Activated naive CD4-positive, alpha-beta T cell treated with Interleukin-2 at 50 U/mL for 16 hours (primary cell): ENCODE measurements around the gene KLHL14.
"Not testable (repeated sequence)": the region's sequence is repeated elsewhere in the genome, so short reads cannot be mapped to it uniquely, and the experiment has no call there.

ENCODE experiments used
- DNase-seq: peaks from one replicate; pipeline ENCODE4 v3.0.0-alpha.2; 2020

The KLHL14 gene

DNA sequence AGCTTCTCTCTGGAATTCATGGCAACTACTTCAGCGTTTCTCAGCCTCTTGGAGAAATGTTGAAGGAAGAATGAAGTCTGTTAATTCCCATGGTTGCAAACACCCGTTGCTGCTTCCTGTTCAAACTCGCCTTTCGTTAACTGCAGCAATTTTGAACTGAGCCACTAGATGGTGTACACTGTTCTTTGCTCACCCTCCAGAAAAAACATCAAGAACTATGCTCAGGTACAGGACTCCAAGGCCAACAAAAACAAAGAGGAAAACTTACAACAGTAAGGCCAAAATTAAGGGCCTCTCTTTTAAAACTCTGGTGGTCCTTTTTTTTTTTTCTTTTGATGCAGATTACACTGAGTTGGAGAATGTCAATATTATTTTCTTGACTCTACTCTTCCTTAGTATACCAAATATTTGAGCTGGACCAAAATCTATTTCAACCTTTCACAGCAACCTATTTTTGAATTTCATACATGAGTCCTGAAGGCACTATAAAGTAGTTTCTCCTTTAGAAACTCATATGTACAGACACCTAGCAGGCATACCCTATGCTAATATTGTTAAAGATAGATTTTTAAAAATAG lies 58.2 kb downstream of the KLHL14 start:
- no peak for DNase-seq

- DNase-seq = no peak
Observed at GRCh38 chr18:32712860-32713259, 60.0 kb downstream of the KLHL14 start.

DNA sequence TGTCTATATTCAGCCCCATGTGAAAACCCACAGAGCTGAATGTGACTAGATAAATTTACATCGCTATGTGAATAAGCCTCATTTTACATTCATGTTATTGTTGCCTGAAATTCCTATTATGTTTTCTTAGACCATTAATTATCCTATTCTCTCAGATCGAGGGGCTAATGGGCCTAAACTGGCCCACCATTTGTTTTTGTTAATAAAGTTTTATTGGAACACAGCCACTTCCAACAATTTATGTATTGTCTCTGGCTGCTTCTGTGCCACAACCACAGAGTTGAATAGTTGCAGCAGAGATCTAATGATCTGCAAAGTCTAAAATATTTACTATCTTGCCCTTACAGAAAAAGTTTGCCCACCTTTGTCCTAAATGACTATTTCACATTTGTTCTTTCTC lies 61.0 kb downstream of the KLHL14 start:
- DNase-seq = no peak

GRCh38 chr18:32707586-32707985 lies 65.2 kb downstream of the KLHL14 start:
- no peak for DNase-seq

GRCh38 chr18:32707147-32707546 lies 65.7 kb downstream of the KLHL14 start:
- DNase-seq = no peak

DNA sequence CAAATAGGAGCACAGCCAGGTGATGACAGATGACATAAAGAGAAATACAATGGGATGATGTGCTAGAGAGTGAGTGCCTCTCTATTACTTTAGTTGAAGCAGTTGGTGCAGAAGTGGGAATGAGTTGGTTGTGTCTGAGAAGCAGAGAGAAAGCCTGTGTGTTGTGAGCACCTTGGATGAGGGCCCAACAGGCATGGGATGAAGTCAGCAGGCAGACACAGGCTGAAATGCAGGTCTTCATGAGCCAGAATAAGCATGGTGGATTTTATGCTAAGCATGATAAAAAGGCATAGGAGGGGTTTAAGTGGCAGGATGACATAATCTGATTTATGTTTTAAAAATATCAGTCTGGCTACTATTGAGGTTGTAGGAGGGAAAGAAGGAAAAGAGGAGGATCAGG lies 71.5 kb downstream of the KLHL14 start:
- DNase-seq = no peak

DNA sequence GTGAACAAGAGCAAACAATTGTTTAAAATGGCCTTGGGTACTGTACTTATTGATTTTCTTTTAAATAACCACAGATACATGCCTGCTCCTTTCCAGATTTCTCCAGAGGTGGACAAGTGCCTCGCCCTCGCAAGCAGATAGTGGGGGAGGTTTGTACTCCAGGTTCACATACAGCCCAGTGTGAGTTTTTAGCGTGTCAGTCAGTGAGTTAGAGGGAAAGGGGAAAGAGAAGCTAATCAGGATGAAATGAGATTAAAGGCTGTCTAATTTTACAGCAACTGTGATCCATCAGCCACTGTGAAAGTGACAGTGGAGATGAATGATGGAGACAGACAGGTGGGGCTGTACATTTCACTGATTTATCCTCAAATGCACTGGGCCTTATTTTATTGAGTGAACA lies 74.7 kb downstream of the KLHL14 start:
- DNase-seq = no peak

GRCh38 chr18:32696376-32696775 lies 76.4 kb downstream of the KLHL14 start:
- DNase-seq = no peak

DNA sequence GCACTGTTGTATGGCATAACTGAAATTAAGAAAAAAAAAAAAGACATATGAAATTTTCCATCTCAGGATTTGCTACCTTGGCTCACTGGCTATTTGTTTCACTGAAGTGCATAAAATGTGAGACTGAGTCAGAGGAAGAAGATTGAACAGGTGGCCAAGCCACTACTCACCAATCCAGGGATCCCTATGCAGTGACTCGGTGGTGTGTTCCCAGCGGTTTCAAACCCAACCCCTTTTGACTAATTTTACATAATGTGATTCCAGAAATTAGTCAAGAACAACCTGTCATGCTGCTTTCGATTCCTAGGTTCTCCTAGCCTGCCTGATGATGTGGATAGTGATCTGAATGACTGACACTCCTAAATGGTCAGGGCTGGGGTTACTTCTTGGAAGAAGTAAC lies 77.3 kb downstream of the KLHL14 start:
- no peak for DNase-seq

DNA sequence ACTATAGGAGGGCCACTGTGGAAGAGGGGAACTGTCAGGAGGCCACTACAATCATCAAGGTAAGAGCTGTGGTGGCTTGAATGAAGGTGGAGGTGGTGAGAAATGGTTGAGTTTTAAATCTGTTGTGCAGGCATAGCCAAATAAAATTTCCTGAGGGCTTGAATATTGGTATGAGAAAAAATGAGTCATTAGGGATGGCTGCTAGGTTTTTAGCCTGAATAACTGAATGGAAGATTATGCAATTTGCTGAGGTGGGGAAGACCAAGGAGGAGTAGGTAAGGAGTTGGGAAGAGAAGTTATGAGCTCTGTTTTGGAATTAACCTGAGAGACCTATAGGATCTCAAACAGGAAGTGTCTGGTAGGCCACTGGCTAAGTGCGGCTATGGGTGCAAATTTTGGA lies 84.0 kb downstream of the KLHL14 start:
- no peak for DNase-seq

DNA sequence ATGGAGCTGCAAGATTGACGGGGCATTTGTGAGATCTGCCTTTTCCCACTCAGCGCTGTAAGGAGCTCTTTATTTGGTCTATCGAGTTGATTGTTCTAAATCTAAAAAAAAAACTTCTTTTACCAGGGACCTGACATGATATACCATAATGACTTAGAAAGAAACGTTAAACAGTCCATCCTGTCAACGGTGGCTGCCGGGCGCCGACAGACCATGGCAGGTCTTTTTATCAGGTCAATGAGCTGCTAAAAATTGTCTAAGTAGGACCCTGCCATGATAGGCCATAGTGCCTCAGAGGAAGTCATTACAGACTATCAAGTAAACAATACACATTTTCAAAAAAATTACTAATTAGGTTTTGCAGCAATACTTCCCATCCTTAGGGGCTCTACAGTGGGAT lies 87.9 kb downstream of the KLHL14 start:
- DNase-seq = no peak

DNA sequence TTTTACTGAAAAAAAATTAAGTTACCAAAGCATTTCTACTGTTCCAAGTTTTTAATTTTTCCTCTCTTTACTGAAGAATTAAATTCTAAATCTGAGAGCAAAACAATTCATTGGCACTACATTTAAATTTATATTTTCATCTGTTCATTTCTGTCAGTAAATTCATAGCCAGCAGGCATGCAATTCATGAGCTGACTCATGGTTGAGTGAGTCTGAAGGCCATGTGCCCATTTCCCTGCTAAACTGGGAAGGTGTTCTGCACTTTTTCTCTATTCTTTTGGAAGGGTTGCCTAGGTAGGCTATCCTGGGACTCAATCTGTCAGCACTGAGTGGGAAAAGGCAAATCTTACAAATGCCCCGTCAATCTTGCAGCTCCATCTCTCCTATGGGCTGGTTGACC lies 88.7 kb downstream of the KLHL14 start:
- DNase-seq = no peak

DNA sequence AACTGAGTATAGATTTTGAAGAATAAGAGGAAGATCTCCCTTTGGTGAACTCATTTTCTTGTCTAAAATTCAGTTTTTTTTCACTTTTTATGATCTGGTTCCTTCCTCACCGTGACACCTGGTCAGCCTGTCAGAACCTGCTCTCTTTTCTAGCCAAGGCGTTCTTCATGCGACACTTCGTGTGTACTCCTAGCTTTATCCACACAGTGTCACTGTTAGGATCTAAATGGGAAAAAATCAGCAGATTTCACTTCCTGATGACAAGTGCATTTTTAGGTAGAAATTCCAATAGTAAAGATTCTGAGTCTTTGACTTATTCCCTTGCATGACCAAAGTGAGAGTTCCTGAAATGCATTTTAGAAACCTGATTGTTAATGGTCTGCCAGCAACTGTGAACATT lies 89.8 kb downstream of the KLHL14 start:
- no peak for DNase-seq

DNA sequence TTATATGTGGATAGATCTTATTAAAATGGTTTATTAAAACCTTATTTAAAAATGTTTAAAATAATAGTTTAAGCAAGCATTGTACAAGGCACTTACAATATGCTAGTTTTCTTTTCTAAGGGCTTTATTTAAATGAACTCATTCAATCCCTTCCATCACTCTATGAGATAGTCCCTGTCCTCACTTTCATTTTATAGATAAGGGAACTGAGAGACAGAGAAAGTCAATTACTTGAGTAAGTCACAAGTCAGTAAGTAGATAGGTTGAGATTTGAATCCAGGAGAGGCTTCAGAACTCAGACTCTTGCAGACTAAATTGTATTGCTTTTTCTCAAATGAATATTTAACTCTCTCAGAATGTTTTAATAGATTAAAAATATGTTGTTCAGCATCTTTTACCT lies 95.2 kb downstream of the KLHL14 start:
- DNase-seq = no peak

DNA sequence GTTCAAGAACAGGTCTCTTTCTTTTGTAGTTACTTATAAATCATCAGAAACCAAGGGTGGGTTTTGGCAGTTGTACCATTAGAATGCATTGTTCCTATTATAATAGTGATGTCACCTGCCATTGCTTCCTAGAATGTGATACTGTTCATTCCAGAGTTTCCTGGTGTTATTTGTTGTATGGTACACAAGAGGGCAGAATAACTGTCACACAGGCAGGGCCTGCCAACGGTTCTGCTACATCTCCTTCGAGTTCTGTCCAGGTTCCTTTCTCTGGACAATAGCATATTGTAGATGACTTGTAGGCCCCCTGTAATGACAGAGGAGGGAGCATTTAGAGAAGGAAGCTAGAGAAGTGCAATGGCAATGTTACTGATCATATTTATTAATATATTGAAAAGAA lies 98.3 kb downstream of the KLHL14 start:
- DNase-seq = no peak

GRCh38 chr18:32672398-32672797 lies 100.4 kb downstream of the KLHL14 start:
- no peak for DNase-seq

DNA sequence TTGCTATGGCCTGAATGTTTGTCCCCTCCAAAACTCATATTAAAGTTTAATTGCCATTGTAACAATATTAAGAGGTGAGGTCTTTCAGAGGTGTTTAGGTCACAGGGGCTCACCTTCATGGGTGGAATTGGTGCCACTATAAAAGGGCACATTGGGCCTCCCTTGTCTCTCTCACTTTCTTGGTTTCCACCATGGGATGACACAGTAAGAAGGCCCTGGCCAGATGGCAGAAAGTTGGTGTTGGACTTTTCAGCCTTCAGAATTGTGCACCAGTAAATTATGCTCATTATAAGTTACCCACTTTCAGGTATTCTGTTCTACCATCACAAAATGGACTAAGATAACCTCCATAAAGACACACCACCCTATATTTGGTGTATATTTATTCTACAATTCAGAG lies 102.1 kb downstream of the KLHL14 start:
- DNase-seq = no peak

GRCh38 chr18:32669549-32670165 lies 103.2 kb downstream of the KLHL14 start:
- no peak for DNase-seq

DNA sequence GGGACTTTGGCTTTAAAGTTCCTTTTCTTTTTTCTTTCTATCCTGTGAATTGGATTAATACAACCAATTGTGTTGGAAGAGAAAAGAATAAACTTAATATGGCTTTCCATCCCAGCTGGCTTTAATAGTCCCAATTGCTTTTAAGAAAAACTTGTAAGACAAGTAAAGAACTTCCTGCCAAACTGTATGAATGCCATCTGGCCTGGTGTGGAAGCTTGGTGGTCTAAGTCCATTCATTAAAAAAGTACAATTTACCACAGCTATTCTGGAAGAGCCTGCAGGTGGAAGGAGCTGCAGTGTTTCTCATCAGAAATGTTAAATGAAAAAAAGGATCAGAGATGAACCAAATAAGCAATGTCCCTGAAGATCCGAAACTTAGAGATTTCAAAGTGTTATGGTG lies 103.9 kb downstream of the KLHL14 start:
- no peak for DNase-seq

- DNase-seq = no peak
Observed at GRCh38 chr18:32661486-32662299, 111.1 kb downstream of the KLHL14 start.

DNA sequence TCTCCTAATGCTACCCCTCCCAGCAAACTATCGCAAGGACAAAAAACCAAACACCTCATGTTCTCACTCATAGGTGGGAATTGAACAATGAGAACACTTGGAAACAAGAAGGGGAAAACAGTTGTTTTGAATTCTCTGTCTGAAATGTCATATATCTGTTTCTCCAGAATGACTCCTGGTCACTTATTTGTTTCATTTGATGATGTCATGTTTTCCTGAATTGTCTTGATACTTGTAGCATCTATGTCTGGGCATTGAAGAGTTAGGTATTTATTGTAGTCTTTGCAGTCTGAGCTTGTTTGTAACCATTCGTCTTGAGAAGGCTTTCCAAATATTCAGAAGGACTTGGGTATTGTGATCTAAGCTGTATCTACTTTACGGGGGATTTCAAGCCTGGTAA lies 118.3 kb downstream of the KLHL14 start:
- DNase-seq = not testable (repeated sequence)

DNA sequence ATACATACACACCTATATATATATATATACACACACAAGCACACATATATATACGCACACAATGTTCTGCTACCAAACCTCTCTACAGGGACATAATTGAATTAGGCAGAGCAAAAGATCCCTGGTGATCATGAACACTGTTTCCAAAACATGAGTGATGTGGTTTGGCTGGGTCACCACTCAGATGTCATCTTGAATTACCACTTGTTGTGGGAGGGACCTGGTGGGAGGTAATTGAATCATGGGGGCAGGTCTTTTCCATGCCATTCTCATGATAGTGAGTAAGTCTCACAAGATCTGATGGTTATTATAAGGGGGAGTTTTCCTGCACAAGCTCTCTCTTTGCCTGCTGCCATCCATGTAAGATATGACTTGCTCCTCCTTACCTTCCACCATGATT lies 135.2 kb downstream of the KLHL14 start:
- DNase-seq = not testable (repeated sequence)

DNA sequence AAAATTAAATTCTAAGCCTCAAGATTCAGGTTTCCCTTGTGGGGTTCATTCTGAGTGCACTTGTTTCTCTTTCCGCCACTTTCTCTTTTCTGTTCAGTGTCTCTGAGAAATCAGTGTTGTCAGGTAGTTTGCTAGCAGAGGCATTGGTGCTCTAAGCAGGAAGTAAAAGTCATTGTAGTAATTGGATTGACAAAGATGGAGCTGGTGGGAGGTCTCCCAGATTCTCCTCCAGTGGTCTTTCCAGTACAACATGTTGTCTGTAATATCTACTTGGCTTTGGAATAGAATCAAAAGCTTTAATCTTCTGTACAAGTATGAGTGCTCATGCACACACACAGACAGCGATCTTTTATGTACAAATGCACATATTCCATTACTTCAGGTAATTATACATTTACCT lies 135.6 kb downstream of the KLHL14 start:
- no peak for DNase-seq

DNA sequence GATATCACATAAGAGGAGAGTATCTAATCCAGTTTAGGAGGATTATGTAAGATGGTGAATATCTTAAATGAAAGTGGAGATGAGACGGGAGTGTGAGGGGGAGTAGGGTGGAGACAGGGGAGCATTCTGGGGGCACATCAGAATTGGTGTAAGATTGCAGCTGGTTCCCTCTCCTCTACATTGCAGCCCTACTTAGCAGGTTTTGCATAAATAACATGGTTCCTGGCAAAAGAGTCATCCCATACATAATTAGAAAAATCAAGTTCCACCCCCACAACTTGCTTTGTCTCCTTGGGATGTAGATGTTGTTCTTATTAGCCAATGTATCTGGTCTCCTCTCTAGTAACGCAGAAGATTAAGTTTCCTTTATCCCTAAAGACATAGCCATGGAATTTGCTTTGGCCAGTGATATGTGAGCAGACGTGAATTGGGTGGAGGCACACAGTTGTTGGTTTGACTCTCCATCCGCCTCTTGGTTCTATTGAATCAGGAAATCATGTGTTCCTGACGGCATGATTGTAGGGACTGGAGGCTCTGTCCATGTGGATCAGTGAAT lies 137.9 kb downstream of the KLHL14 start:
- DNase-seq = no peak
